Activated CD4-positive, alpha-beta T cell treated with anti-CD3 and anti-CD28 coated beads, Interleukin-2, amount 50 U/mL, for 1 hour (primary cell): ENCODE data around the gene SMIM23.
"Not testable (repeated sequence)": the region's sequence is repeated elsewhere in the genome, so short reads cannot be mapped to it uniquely, and the experiment has no call there.

ENCODE experiments used
- DNase-seq: peaks from one replicate; pipeline ENCODE4 v3.0.0-alpha.2; 2020

The SMIM23 gene

GRCh38 chr5:171774418-171774817 lies 11.2 kb upstream of the SMIM23 start:
- no peak for DNase-seq

DNA sequence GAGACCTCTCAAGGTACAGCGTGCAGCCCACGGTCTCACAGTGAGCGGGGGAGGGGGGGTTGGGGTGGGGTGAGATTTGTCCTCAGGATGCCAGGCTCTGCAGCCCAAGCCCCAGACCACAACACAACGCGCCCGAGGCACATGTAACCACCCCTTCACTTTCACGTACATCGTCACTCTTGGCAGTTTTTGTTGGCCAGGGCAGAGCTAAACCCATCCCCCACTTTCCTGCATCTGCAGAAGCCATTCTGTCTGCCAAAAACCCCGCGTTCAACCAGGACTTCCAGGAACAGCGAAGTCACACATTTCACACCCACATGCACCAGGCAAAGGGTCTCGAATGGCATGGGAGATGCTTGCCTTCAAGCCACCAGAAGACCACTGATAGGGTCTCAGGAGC lies 9.4 kb upstream of the SMIM23 start:
- DNase-seq: no peak

DNA sequence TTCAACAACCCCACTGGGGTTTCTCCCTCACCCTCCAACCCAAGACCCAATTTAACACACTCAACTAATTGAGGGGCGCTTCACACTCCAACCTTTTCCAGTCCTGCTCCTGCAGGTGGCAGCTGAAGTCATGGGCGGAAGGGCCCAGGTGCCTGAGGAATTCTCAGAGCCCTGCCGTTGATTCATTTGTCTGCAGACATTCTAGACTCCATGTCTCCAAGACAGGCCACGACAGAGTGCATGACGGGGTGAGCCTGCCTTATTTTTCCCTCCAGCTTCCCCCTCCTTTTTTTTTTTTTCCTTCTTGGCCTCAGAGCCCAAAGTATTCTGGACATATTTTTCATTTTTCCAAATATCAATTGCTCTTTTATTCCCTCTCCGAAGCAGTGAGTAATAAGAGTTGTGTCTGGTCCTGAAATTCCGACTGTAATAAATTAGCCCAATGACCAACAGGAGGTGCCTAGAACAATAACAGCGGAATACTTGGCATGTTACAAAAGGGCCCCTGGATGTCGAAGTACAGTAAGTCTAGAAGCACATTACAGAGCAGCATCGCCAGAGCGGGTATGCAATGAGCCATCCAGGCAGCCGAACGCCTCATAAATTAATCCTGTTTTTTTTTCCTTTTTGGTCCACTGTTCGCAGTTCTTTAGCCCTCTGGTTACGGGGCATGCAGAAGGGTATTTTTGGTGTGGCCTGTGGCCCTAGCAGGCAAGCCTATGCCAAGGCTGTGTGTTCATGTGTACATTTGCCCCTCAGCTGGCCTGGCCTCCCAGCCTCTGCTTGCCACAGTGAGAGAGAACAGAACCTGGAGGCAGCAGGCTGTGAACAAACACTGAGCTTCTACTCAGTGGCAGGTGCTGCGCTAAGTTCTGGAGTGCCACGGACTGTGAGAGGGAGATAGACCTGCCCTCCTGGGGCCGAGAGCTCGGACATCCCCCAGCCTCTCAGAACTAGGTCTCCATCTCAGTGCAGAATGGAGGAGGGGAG lies 8.6 kb upstream of the SMIM23 start:
- DNase-seq: no peak

GRCh38 chr5:171781744-171782143 lies 3.9 kb upstream of the SMIM23 start:
- not testable (repeated sequence) for DNase-seq

DNA sequence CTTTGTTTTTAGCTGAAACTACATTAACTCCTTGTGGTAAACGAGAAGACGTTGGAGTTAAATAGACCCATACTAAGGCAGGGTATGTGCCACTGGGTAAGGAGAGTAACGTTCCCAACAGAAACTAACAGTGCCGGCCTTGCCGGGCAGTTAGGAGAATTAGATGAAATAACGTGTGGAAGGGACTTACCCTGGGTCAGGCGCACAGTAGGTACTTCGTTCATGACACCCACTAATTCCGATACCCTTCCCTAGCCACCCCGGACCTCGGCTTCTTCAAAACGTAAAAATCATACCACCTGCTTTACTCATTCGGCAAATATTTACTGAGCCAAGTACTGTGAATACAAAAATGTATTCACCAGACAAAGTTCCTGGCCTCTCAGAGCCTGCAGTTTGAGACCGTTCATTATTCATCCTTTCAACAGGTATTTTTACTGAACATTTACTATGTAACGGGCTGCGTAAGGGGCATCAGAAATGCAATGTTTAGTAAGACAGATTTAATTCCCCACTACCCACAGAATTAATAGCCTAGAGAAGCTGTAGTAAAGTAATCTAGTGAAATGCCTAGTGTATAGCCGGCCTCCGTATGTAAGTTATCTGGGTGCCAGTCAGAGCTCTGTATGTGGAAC lies 3.2 kb upstream of the SMIM23 start:
- DNase-seq: no peak

DNA sequence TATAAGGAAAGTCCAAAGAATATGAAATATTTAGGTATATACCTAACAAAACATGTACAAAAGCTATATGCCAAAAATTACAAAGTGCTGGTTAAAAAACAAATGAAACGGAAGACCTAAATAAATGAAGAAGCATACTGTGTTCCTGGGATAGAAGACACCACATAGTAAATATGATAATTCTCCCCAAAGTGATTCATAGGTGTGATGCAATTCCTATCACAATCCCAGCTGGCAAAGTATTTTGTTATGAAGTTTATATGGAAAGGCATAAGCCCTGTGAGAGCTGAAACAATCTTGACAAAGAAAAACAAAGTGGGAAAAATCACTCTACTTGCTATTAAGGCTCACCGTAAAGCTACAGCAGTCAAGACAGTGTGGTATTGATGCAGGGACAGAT lies 2.6 kb upstream of the SMIM23 start:
- no peak for DNase-seq

DNA sequence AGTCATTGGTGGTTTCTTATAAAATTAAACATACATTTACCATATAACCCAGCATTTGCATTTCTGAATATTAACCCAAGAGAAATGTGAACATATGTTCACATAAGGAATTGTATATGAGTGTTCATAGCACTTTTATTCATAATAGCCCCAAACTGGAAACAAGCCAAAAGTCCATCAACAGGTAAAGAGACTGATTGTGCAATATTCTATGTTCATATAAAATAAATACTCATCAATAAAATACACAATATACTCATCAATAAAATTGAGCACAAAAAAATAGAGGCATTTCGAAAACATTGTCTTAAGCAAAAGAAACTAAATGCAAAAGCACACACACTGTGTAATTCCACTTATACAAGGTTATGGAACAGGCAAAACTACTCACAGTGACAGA lies 3.7 kb downstream of the SMIM23 start:
- DNase-seq: no peak

GRCh38 chr5:171790408-171790807 lies 4.8 kb downstream of the SMIM23 start:
- DNase-seq: no peak

GRCh38 chr5:171794470-171794960 lies 8.9 kb downstream of the SMIM23 start:
- no peak for DNase-seq

DNA sequence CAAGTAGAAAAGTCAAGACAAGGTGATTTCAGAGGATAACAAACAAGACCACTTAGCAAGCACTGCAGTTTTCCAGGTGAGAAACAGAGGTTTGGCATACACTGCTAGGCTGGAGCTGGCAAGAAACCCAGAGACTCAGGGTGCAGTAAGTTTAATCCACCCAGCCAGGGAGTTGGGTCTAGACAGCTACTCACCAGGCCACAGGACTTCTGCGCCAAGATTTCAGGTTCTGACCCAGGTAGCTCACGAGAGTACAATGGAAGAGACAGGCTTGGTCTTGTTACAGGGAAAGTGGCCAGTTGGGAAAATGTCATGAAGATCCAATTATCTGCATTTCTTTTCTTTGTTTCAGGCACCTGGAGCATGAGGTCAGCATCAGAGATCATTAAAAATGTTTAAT lies 9.8 kb downstream of the SMIM23 start:
- no peak for DNase-seq

DNA sequence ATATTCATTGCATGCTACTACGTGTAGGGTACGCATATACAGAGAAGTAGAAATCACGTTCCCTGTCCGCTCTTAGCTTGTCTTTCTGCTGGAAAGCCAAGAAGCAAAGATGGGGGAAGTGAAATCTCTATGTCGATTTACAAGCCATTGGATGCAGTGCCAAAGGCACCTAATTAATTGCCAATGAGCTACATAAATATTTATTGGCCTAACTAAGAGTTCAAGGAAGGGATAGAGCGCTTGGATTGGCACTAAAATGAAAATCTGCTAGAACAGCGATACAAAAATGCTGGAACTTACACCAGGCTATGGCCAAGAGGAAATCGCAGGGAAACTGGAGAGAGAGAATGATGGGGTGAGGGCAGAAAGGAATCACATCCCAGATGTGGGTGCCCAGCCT lies 10.8 kb downstream of the SMIM23 start:
- DNase-seq: no peak

GRCh38 chr5:171797543-171797942 lies 11.9 kb downstream of the SMIM23 start:
- no peak for DNase-seq

- DNase-seq: no peak
These were observed 12.8 kb downstream of the SMIM23 start for GRCh38 chr5:171798418-171798817.

DNA sequence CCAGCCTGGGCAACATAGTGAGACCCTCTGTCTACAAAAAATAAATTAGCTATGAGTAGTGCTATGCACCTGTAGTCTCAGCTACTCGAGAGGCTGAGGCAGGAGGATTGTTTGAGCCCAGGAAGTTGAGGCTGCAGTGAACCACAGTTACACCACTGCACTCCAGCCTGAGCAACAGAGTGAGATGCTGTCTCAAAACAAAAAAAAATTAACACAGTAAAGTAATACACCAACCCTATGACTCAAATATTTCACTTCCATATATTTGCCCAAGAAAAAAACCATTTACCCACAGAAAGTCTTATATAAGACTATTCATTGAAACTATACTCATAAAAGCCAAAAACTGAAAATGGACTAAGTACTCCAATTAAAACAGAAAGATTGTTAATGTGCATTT lies 16.2 kb downstream of the SMIM23 start:
- no peak for DNase-seq

- no peak for DNase-seq
These were observed 20.1 kb downstream of the SMIM23 start for GRCh38 chr5:171805746-171806145.

DNA sequence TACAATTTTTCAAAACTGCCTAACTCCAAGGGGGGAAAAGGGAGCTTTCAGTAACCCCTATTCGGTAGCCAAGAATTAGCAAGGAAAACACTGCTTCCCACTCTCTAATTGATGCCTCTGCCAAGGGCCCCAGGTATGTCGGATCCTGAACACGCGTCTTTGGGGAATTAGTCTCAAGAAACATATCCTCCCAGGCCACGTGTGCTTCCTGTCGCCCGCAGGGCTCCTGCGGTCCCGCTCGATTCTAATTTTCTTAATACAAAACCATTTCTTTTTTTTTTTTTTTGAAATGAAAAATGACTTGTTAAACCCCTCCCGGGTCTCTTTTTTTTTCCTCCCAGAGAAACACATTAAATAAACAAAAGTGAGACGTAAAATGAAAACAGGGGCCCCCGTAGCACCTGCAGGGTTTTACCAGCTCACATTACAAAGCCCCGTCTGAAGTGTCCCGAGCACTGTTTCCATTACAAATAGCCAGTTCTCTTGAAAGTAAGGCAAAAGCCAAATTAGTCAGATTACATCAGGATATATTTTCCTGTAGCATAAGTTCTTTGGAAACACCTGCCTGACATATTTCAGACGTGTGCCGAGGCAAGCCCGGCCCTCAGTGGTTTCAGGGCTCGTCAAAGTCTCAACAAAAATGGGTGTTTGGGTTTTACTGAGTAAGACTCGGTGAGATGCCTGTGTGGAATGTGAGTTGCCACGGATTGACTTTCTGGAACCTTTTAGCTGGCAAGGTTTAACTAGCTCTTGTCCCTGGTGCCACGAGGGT lies 21.5 kb downstream of the SMIM23 start:
- DNase-seq: no peak

GRCh38 chr5:171808453-171808852 lies 22.8 kb downstream of the SMIM23 start:
- DNase-seq: no peak

- no peak for DNase-seq
These were observed 23.3 kb downstream of the SMIM23 start for GRCh38 chr5:171808951-171809350.

- DNase-seq: no peak
These were observed 24.6 kb downstream of the SMIM23 start for GRCh38 chr5:171810227-171810626.

GRCh38 chr5:171813270-171813669 lies 27.7 kb downstream of the SMIM23 start:
- no peak for DNase-seq

GRCh38 chr5:171813813-171814490 lies 28.3 kb downstream of the SMIM23 start:
- DNase-seq: no peak

DNA sequence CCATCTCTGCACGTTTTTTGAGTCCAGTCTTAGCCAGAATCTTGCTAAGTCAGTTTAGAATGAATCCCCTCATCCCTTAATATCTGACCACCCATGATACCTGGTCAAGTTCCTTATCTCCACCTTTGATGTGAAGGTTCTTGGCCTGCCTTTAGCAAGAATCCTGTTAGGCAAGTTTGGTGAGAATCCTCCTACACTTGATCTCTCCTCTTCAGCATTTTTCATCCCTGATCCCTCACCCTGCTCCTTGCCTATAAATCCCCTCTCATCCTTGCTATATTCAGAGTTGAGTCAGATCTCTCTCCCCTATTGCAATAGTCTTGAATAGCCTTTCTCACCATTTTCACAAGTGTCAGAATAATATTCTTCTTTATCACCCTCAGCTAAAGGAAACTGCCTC lies 31.0 kb downstream of the SMIM23 start:
- DNase-seq: no peak

DNA sequence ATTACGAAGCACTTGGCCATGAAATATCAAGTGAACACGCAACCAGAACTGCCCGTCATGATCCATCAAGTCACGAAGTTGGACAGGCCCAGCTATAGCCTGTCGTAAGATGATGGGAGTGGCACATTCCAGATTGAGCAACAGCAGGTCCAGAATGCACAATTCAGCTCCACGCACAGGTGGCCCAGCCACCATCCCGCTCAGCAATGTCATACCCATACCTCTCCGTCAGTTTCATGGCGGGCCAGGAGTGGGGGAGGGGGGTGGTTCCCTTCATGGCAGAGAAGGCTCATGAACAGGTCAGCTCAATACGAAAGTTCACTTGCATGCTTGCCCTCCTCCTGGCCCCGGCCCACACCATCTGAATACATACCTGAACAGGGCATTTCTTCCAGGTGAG lies 34.9 kb downstream of the SMIM23 start:
- DNase-seq: no peak
